Chondrocyte (in vitro differentiated cells): ENCODE results near the gene OR14I1. TPM values are rescaled to one million over a fixed set of nuclear protein-coding genes. Genes with fewer than 3 reads are reported as not detected.

Experiments used
- DNase-seq: peaks from one replicate; pipeline ENCODE4 v3.0.0; 2021; ENCODE audit warnings: mixed read lengths, low spot score
- H3K27ac Mint-ChIP-seq: one replicate; pipeline ENCODE4 v1.8.0; 2021; ENCODE audit warnings: mild to moderate bottlenecking, moderate library complexity, mixed read lengths; ENCODE audit not compliant: unreplicated experiment
- H3K27me3 Mint-ChIP-seq: 2 replicates; pipeline ENCODE4 v1.8.0; 2021; ENCODE audit warnings: low read depth, mixed read lengths
- H3K36me3 Mint-ChIP-seq: 2 replicates; pipeline ENCODE4 v1.8.0; 2021; ENCODE audit warnings: low read depth, mixed read lengths
- H3K4me1 Mint-ChIP-seq: 2 replicates; pipeline ENCODE4 v1.8.0; 2021; ENCODE audit warnings: low read depth, mild to moderate bottlenecking, mixed read lengths
- H3K4me3 Mint-ChIP-seq: one replicate; pipeline ENCODE4 v1.8.0; 2021; ENCODE audit warnings: mild to moderate bottlenecking, moderate library complexity, mixed read lengths; ENCODE audit not compliant: unreplicated experiment
- H3K9me3 Mint-ChIP-seq: 2 replicates; pipeline ENCODE4 v1.8.0; 2021; ENCODE audit warnings: low read depth, mixed read lengths
- CTCF ChIP-seq: fragments of 200-600 bp; sonication (generic); IDR thresholded peaks from 2 replicates; pipeline ENCODE4 v1.5.0; 2021; ENCODE audit warnings: antibody characterized with exemption, mild to moderate bottlenecking, moderate library complexity
- total RNA-seq: library from RNA; stranded (reverse); gene quantifications from 3 replicates; pipeline ENCODE4 v1.2.1, GENCODE V29; 2021

OR14I1 gene
- total RNA-seq, 1 donor from 2014 or later = not detected

- H3K36me3 Mint-ChIP-seq = no peaks in the 10 kb centered on the region
- H3K9me3 Mint-ChIP-seq = peaks cover 34% of the 10 kb centered on the region
- no peak overlapping the region for H3K27ac Mint-ChIP-seq
- DNase-seq = no peak
- no peaks in the 10 kb centered on the region for H3K4me1 Mint-ChIP-seq
- no peak overlapping the region for H3K4me3 Mint-ChIP-seq
- peaks cover 2% of the 10 kb centered on the region for H3K27me3 Mint-ChIP-seq
- TF ChIP-seq CTCF = no peak
Measured at GRCh38 chr1:248740876-248741275, 38.3 kb upstream of the OR14I1 start.

- no peaks in the 10 kb centered on the region for H3K36me3 Mint-ChIP-seq
- no peak for TF ChIP-seq CTCF
- H3K27me3 Mint-ChIP-seq = no peaks in the 10 kb centered on the region
- H3K4me3 Mint-ChIP-seq = no peak overlapping the region
- no peaks in the 10 kb centered on the region for H3K4me1 Mint-ChIP-seq
- peaks cover 38% of the 10 kb centered on the region for H3K9me3 Mint-ChIP-seq
- no peak overlapping the region for H3K27ac Mint-ChIP-seq
- DNase-seq = no peak
Measured at GRCh38 chr1:248739572-248740205, 37.1 kb upstream of the OR14I1 start.

GRCh38 chr1:248737457-248737856 is 34.9 kb upstream of the OR14I1 start:
- Mint-ChIP-seq H3K27ac (no peak overlapping the region), H3K4me3 (no peak overlapping the region), H3K9me3 (peaks cover 48% of the 10 kb centered on the region), H3K36me3 (no peaks in the 10 kb centered on the region), H3K4me1 (no peaks in the 10 kb centered on the region), H3K27me3 (no peaks in the 10 kb centered on the region)
- no peak for DNase-seq
- TF ChIP-seq CTCF = no peak

DNA sequence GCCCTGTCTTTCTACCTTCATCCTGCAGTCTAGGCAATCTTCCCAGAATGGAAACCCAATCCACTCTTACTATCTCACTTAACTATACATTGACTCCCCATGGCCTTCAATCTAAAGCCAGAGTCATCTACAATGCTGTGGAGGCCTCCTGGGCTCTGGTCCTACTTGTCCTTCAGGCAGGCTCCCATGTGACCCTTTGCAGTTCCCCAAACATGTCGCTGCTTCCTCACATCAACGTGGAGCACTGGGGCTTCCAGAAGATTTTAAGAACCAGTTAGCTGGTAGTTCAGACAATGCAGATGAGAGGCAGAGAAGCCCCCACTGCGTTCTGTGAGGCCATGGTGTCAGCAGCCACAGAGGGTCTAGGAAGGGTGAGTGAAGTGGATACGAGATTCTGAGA is 34.4 kb upstream of the OR14I1 start:
- Mint-ChIP-seq H3K27ac (no peak overlapping the region), H3K27me3 (no peaks in the 10 kb centered on the region), H3K36me3 (no peaks in the 10 kb centered on the region), H3K4me1 (no peaks in the 10 kb centered on the region), H3K9me3 (peaks cover 52% of the 10 kb centered on the region), H3K4me3 (no peak overlapping the region)
- no peak for DNase-seq
- no peak for TF ChIP-seq CTCF

DNA sequence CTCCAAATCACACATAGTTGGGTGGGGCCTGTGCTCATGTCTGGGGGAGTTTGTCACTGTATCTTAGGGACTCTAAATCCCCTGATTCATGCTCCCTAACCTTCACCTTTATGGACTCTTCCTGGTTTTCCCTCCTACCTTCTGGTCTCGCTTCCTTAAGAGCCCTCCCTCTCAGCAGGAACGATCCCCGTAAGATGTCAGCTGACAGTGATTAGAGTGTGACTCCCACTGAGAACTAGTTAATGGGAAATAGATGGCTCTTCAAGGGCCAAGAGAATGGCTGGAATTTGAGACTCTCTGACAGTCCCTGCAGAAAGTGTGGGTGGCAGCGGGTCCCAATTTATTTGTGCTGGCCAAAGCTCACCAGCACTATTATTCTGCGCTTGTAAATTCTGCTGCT is 31.0 kb upstream of the OR14I1 start:
- Mint-ChIP-seq H3K4me3 (no peak overlapping the region), H3K27ac (no peak overlapping the region), H3K4me1 (no peaks in the 10 kb centered on the region), H3K9me3 (peaks cover 41% of the 10 kb centered on the region), H3K27me3 (no peaks in the 10 kb centered on the region), H3K36me3 (no peaks in the 10 kb centered on the region)
- no peak for TF ChIP-seq CTCF
- no peak for DNase-seq
